ENCODE measurements around the gene CA4.

- no peak for TF ChIP-seq CTCF (IDR thresholded peaks at IDR 0.05)
- no peak for TF ChIP-seq POLR2A (IDR thresholded peaks at IDR 0.05)
Observed at GRCh38 chr17:60146206-60146605, 3.6 kb upstream of the CA4 start.

All from lower leg skin (tissue), 3 donors.